ENCODE measurements around the gene CRTC3. TPM values are rescaled to one million over a fixed set of nuclear protein-coding genes. Genes with fewer than 3 reads are reported as not detected.

CRTC3 gene
- total and polyA plus RNA-seq, 4 donors: 5.1 to 16.8 (median 7.6) TPM

DNA sequence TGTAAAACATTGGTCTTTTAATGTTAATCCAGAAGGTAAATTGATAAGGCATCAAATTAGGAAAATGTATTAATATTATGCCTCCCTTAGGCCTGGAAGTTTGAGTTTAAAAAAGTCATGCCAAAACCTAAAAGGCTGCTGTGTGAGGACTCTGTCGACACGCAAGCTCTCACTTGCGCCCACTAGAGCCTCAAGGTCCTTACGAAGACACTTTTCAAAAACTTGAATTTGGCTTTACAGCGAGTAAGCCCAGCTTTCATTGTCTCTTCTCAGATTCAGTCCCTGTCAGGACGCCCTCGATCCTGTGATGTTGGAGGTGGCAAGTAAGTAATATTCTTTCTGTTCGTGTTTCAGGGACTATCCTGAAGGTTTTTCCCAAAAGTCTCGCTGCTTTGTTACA lies 89.7 kb downstream of the CRTC3 start:
- H3K9me3 ChIP-seq (ENCODE audit: control insufficient read depth in 4 of 4, low read length in 3 of 4): no peaks in the 10 kb centered on the region
- no peaks in the 10 kb centered on the region for H3K27me3 ChIP-seq (ENCODE audit: control insufficient read depth in 4 of 4, insufficient read depth in 4 of 4, low read length in 3 of 4)
- no peaks in the 10 kb centered on the region for H3K4me1 ChIP-seq (ENCODE audit: control insufficient read depth in 4 of 4, insufficient read depth in 4 of 4, low read length in 3 of 4)
- no peak overlapping the region for H3K27ac ChIP-seq (ENCODE audit: low read depth in 1 of 2, low read length in 2 of 2)
- H3K36me3 ChIP-seq (ENCODE audit: control insufficient read depth in 4 of 4, insufficient read depth in 3 of 4, low read depth in 1 of 4, low read length in 3 of 4): peaks cover 2 to 26% (median 10%) of the 10 kb centered on the region in 4 donors
- WGBS: 97% methylated on average over 9 of the region's 9 CpGs
- H3K4me3 ChIP-seq (ENCODE audit: low read depth in 1 of 3, low read length in 3 of 3): no peak overlapping the region
- H3K9ac ChIP-seq (ENCODE audit: low read depth in 1 of 2, low read length in 2 of 2): no peak overlapping the region
- DNase-seq (ENCODE audit: low spot score): no peak
- TF ChIP-seq, protein P1, sequence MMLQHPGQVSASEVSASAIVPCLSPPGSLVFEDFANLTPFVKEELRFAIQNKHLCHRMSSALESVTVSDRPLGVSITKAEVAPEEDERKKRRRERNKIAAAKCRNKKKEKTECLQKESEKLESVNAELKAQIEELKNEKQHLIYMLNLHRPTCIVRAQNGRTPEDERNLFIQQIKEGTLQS (IDR thresholded peaks at IDR 0.05): no peak
- no peak for TF ChIP-seq FOXA2 (IDR thresholded peaks at IDR 0.05)
- TF ChIP-seq YY1 (IDR thresholded peaks at IDR 0.05): no peak
- TF ChIP-seq, protein P2, sequence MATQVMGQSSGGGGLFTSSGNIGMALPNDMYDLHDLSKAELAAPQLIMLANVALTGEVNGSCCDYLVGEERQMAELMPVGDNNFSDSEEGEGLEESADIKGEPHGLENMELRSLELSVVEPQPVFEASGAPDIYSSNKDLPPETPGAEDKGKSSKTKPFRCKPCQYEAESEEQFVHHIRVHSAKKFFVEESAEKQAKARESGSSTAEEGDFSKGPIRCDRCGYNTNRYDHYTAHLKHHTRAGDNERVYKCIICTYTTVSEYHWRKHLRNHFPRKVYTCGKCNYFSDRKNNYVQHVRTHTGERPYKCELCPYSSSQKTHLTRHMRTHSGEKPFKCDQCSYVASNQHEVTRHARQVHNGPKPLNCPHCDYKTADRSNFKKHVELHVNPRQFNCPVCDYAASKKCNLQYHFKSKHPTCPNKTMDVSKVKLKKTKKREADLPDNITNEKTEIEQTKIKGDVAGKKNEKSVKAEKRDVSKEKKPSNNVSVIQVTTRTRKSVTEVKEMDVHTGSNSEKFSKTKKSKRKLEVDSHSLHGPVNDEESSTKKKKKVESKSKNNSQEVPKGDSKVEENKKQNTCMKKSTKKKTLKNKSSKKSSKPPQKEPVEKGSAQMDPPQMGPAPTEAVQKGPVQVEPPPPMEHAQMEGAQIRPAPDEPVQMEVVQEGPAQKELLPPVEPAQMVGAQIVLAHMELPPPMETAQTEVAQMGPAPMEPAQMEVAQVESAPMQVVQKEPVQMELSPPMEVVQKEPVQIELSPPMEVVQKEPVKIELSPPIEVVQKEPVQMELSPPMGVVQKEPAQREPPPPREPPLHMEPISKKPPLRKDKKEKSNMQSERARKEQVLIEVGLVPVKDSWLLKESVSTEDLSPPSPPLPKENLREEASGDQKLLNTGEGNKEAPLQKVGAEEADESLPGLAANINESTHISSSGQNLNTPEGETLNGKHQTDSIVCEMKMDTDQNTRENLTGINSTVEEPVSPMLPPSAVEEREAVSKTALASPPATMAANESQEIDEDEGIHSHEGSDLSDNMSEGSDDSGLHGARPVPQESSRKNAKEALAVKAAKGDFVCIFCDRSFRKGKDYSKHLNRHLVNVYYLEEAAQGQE (IDR thresholded peaks at IDR 0.05): no peak
- no peak for TF ChIP-seq HNF4A (conservative IDR thresholded peaks at IDR 0.05)

DNA sequence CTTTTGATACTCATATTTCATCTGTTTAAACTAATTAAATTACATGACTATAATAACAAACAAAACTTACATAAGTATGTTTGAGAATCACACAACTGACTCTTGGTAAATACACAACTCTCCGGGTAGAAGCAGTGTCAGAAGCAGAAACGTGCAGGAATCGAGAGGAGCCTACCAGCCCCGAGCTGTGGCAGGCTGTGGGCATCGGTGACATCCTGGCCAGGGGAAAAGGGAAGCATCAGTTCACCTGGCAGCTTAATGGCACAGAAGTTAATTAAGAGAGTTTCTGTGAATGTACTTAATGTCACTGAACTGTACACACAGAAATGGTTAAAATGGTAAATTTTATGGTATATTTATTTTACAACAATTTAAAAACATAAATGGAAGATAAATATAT lies 90.2 kb downstream of the CRTC3 start:
- H3K27me3 ChIP-seq (ENCODE audit: control insufficient read depth in 4 of 4, insufficient read depth in 4 of 4, low read length in 3 of 4): no peaks in the 10 kb centered on the region
- TF ChIP-seq RXRA (IDR thresholded peaks at IDR 0.05) (no peak), GABPA (IDR thresholded peaks at IDR 0.05 in 1 of 2, conservative IDR thresholded peaks at IDR 0.05 in 1 of 2) (no peak)
- TF ChIP-seq, protein P2 (IDR thresholded peaks at IDR 0.05): no peak
- 82% methylated on average over 5 of the region's 5 CpGs for WGBS
- H3K9me3 ChIP-seq (ENCODE audit: control insufficient read depth in 4 of 4, low read length in 3 of 4): no peaks in the 10 kb centered on the region
- H3K27ac ChIP-seq (ENCODE audit: low read depth in 1 of 2, low read length in 2 of 2): no peak overlapping the region
- H3K36me3 ChIP-seq (ENCODE audit: control insufficient read depth in 4 of 4, insufficient read depth in 3 of 4, low read depth in 1 of 4, low read length in 3 of 4): peaks cover 2 to 26% (median 10%) of the 10 kb centered on the region in 4 donors
- DNase-seq (ENCODE audit: low spot score): no peak
- no peak overlapping the region for H3K4me3 ChIP-seq (ENCODE audit: low read depth in 1 of 3, low read length in 3 of 3)
- H3K4me1 ChIP-seq (ENCODE audit: control insufficient read depth in 4 of 4, insufficient read depth in 4 of 4, low read length in 3 of 4): no peaks in the 10 kb centered on the region
- H3K9ac ChIP-seq (ENCODE audit: low read depth in 1 of 2, low read length in 2 of 2): no peak overlapping the region

DNA sequence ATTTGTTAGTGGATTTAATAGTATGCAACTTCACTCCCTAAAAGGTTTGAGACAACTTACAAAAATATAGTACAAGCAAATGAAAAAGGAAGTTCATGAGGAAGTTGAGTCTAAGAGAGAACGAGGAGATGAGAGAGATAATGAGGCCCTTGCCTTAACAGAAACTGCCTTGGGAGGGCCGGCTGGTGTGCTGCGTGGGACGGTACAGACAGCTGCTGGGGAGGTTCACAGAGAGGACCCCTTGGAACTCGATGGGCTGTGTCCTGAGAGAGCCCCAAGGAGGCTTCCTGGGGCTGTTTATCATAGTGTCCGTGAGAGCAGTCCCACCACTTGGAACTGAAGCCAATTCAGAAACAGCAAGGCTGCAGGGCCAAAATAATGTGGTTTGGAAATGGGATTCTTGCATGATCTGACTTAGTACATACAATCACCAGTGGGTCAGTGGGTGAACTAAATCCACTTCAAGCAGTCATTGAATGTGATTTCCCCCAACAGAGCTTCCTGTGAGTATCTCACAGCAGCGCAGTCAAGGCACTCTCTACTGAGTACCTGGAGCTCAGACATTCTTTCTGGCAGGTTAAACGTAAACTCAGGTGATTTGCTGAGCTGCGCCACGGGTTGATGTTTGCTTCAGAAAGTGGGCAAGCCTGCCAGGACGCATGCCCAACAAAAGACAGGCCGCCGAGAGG lies 90.8 kb downstream of the CRTC3 start:
- Histone ChIP-seq H3K27me3 (ENCODE audit: control insufficient read depth in 4 of 4, insufficient read depth in 4 of 4, low read length in 3 of 4) (no peaks in the 10 kb centered on the region), H3K4me1 (ENCODE audit: control insufficient read depth in 4 of 4, insufficient read depth in 4 of 4, low read length in 3 of 4) (no peaks in the 10 kb centered on the region), H3K9me3 (ENCODE audit: control insufficient read depth in 4 of 4, low read length in 3 of 4) (no peaks in the 10 kb centered on the region), H3K9ac (ENCODE audit: low read depth in 1 of 2, low read length in 2 of 2) (no peak overlapping the region), H3K36me3 (ENCODE audit: control insufficient read depth in 4 of 4, insufficient read depth in 3 of 4, low read depth in 1 of 4, low read length in 3 of 4) (peaks cover 2 to 24% (median 10%) of the 10 kb centered on the region in 4 donors), H3K27ac (ENCODE audit: low read depth in 1 of 2, low read length in 2 of 2) (no peak overlapping the region), H3K4me3 (ENCODE audit: low read depth in 1 of 3, low read length in 3 of 3) (no peak overlapping the region)
- no peak for DNase-seq (ENCODE audit: low spot score)
- WGBS: 83% methylated on average over 13 of the region's 13 CpGs
- TF ChIP-seq EGR1 (IDR thresholded peaks at IDR 0.05; ENCODE audit: low read depth in 2 of 2): no peak
- TF ChIP-seq FOXA2 (IDR thresholded peaks at IDR 0.05): no peak
- peak in 1 of 2 donors; percentile 13 for TF ChIP-seq RXRA (IDR thresholded peaks at IDR 0.05)
